ENCODE measurements around the gene EIF3I. TPM values are rescaled to one million over a fixed set of nuclear protein-coding genes. Genes with fewer than 3 reads are reported as not detected.
A peak's percentile ranks its signal among the peaks of the same experiment; 100 is the strongest.

The EIF3I gene
- total RNA-seq, 2 experiments from 2014 or later, result 328 to 335 TPM

DNA sequence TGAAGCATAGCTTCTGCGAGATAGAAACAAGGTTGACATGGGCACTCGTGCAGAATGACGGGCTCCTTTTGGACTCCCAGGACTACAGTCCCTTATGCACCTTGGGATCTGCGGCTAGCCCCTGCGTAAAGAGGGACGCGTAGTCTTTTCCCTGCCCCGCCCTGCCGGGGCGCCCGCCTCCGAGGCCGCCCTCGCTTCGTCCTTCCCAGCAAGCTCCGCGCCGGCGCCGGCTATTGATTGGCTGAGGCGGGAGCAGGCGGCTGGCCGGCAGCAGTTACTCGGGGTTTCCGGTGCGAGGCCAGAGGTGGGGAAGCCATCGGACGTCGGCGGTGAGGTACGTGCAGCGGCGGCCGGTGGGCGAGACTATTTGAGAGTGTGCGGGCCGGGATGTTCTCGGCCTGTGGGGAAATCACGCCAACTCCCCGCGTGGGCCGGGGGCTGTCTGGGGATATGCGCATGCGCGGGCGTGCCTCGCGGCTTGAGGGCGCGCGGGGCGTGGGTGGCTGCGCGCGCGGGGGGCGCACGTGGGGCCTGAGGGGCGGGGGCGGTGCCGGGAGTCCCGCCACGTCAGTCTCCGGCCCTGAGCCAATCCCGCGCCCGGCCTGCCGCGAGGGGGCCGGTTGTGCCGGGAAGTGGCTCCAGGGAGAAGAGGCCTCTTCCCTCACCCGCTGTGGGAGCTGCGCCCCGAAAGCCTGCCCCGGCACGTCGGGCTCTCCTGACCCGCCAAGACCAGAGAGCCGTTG lies 42.6 kb upstream of the EIF3I start, which contains the start of gene TXLNA:
Gene TXLNA, plus strand, starts transcription at position 233 of the 743 bp plus-strand sequence. CDS start 671 bp downstream, outside the sequence.
- Mint-ChIP-seq H3K27me3 (no peaks in the 10 kb centered on the region), H3K4me1 (ENCODE audit: low read depth) (peaks cover 38% of the 10 kb centered on the region), H3K36me3 (ENCODE audit: low read depth) (peaks cover 41% of the 10 kb centered on the region), H3K9me3 (no peaks in the 10 kb centered on the region), H3K27ac (peak within 1 kb of the TSS; percentile 98), H3K4me3 (peak within 1 kb of the TSS; percentile 97)
- POLR2A ChIA-PET, result interaction anchor here (0.6 to 8.2 kb wide), 16 partner anchors 12 to 195 kb away, joined by 3 to 141 read pairs (median 4); partner anchors contain the start of genes CCDC28B, IQCC, KHDRBS1 and KPNA6
- CTCF ChIA-PET, result interaction anchor here (1.1 to 2.2 kb wide), 3 partner anchors 36 to 72 kb away, joined by 3 to 9 read pairs (median 8); partner anchors contain the start of gene KPNA6
- intact Hi-C loops (cut with micrococcal nuclease), result no loop called here
- peak; percentile 94 for DNase-seq
- TF ChIP-seq, protein P1, sequence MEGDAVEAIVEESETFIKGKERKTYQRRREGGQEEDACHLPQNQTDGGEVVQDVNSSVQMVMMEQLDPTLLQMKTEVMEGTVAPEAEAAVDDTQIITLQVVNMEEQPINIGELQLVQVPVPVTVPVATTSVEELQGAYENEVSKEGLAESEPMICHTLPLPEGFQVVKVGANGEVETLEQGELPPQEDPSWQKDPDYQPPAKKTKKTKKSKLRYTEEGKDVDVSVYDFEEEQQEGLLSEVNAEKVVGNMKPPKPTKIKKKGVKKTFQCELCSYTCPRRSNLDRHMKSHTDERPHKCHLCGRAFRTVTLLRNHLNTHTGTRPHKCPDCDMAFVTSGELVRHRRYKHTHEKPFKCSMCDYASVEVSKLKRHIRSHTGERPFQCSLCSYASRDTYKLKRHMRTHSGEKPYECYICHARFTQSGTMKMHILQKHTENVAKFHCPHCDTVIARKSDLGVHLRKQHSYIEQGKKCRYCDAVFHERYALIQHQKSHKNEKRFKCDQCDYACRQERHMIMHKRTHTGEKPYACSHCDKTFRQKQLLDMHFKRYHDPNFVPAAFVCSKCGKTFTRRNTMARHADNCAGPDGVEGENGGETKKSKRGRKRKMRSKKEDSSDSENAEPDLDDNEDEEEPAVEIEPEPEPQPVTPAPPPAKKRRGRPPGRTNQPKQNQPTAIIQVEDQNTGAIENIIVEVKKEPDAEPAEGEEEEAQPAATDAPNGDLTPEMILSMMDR (IDR thresholded peaks at IDR 0.05), result no peak
- peak; percentile 92 for ATAC-seq

DNA sequence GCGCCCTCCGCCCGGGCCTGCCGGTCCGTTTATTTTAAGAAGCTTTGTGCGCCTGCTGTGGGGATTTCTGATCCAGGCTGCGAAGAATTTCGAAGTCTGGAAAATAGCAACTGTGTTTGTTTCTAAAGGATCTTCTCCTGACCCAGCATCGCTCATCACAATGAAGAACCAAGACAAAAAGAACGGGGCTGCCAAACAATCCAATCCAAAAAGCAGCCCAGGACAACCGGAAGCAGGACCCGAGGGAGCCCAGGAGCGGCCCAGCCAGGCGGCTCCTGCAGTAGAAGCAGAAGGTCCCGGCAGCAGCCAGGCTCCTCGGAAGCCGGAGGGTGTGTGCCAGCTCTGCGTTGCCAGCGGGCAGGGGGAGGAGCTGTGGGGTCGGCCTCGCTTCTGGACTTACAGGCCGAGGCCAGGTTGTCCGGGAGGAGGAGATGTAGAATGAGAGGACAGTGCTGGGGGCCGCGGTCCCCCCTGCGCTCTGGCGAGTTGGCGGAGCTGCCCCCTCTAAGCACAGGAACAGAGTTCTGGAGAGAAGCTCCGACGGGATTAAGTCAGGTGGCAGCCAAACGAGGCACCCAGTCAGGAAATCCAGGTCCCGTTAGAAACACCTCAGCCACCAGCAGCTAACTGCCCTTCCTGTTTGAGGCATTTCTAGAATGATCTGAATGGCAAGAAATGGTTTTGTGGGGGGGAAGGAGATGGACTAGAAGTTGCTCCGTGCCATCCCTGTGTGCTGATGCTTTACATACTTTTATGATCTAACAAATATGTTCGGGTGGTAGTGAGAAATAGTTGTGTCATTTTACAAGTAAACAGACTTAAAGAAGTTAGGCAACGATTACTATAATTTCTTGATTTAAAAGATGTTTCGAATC lies 41.8 kb upstream of the EIF3I start:
- TF ChIP-seq, protein P1 (IDR thresholded peaks at IDR 0.05), result no peak
- ATAC-seq (peak; percentile 25), DNase-seq (peak; percentile 53)
- Mint-ChIP-seq H3K27me3 (no peaks in the 10 kb centered on the region), H3K36me3 (ENCODE audit: low read depth) (peaks cover 43% of the 10 kb centered on the region), H3K4me3 (peak overlapping the region; percentile 97), H3K27ac (peak overlapping the region; percentile 98), H3K9me3 (no peaks in the 10 kb centered on the region), H3K4me1 (ENCODE audit: low read depth) (peaks cover 43% of the 10 kb centered on the region)
- intact Hi-C loops (cut with micrococcal nuclease), result no loop called here
- ChIA-PET POLR2A (interaction anchor here (0.7 to 8.2 kb wide), 15 partner anchors 13 to 214 kb away, joined by 3 to 141 read pairs (median 4); partner anchors contain the start of genes BSDC1, CCDC28B, IQCC and KPNA6), CTCF (interaction anchor here (0.6 to 2.2 kb wide), 4 partner anchors 9 to 72 kb away, joined by 3 to 9 read pairs (median 6); partner anchors contain the start of gene KPNA6)

DNA sequence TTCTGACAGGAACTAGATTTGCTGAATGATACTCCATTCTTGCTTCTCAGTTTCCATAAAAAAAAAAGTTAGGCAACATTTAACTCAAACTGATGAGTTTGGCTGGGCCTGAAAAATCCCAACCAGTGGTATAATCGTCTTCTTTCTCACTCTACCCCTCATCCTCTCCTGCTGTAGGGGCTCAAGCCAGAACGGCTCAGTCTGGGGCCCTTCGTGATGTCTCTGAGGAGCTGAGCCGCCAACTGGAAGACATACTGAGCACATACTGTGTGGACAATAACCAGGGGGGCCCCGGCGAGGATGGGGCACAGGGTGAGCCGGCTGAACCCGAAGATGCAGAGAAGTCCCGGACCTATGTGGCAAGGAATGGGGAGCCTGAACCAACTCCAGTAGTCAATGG lies 41.1 kb upstream of the EIF3I start:
- Mint-ChIP-seq H3K27ac (peak overlapping the region; percentile 98), H3K27me3 (no peaks in the 10 kb centered on the region), H3K4me1 (ENCODE audit: low read depth) (peaks cover 48% of the 10 kb centered on the region), H3K9me3 (no peaks in the 10 kb centered on the region), H3K36me3 (ENCODE audit: low read depth) (peaks cover 48% of the 10 kb centered on the region), H3K4me3 (peak overlapping the region; percentile 97)
- intact Hi-C loops (cut with micrococcal nuclease), result no loop called here
- POLR2A ChIA-PET, result interaction anchor here (0.9 to 8.2 kb wide), 9 partner anchors 16 to 214 kb away, joined by 3 to 141 read pairs (median 4); partner anchors contain the start of genes BSDC1, CCDC28B, KPNA6 and TMEM39B
- CTCF ChIA-PET, result interaction anchor here (0.6 to 2.2 kb wide), 3 partner anchors 10 to 73 kb away, joined by 3 to 9 read pairs (median 8); partner anchors contain the start of gene KPNA6
- no peak for DNase-seq
- no peak for ATAC-seq
- TF ChIP-seq, protein P1 (IDR thresholded peaks at IDR 0.05), result no peak

DNA sequence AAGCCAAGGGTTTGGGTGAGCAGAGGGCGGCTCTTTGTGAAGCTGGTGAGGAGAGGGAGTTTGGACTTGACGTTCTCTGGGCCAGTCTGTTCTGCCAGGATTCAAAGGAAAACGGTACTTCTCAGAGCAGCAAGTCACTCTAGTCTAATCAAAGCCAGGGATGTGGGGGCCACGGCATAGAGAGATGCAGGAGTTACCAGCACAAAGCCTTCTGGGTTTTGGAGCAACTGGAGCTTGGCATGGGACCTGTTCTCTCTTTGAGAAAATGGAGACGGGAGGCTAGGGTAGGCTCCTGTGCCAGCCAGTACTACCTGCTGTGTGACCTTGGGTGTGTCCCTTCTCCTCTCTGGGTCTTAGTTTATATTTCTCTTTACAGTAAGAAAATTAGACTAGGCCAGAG lies 40.6 kb upstream of the EIF3I start:
- peak overlapping the region; percentile 97 for H3K4me3 Mint-ChIP-seq
- DNase-seq (no peak), ATAC-seq (no peak)
- ChIA-PET POLR2A (interaction anchor here (1.0 to 8.2 kb wide), 7 partner anchors 15 to 109 kb away, joined by 3 to 141 read pairs (median 4); partner anchors contain the start of genes CCDC28B, KPNA6 and TMEM39B), CTCF (interaction anchor here (0.6 to 1.2 kb wide), 4 partner anchors 10 to 73 kb away, joined by 3 to 4 read pairs (median 3); partner anchors contain the start of gene KPNA6)
- H3K4me1 Mint-ChIP-seq (ENCODE audit: low read depth), result peaks cover 53% of the 10 kb centered on the region
- no peaks in the 10 kb centered on the region for H3K27me3 Mint-ChIP-seq
- peaks cover 53% of the 10 kb centered on the region for H3K36me3 Mint-ChIP-seq (ENCODE audit: low read depth)
- H3K27ac Mint-ChIP-seq, result peak overlapping the region; percentile 98
- TF ChIP-seq, protein P1 (IDR thresholded peaks at IDR 0.05), result no peak
- intact Hi-C loops (cut with micrococcal nuclease), result no loop called here
- H3K9me3 Mint-ChIP-seq, result no peaks in the 10 kb centered on the region

Measured in activated CD8-positive, alpha-beta T cell treated with anti-CD3 and anti-CD28 coated beads for 36 hours (primary cell).